Gastrocnemius medialis (tissue), 4 donors: ENCODE results near the gene STOX1. TPM values are rescaled to one million over a fixed set of nuclear protein-coding genes. Genes with fewer than 3 reads are reported as not detected.

Experiments
- ATAC-seq, 2 donors: fragments of 150-250 bp; one replicate each; pipeline ENCODE4 v1.9.1; 2016
- DNase-seq, 2 donors: peaks; one replicate each; pipeline ENCODE4 v3.0.0-alpha.2; 2019
- H3K27ac ChIP-seq, 4 donors: fragments of 200-600 bp; sonication (generic); 1 replicate in 1 of 4; 2 replicates in 3 of 4; pipeline ENCODE4 v1.5.1; 2016 to 2018; ENCODE audit warnings: mild to moderate bottlenecking in 2 of 4, moderate library complexity in 1 of 4
- H3K27me3 ChIP-seq, 3 donors: fragments of 200-600 bp; sonication (generic) in 2 of 3; 1 replicate in 1 of 3; 2 replicates in 2 of 3; pipeline versions ENCODE4 v1.5.1 to v1.6.0; 2016 to 2019; ENCODE audit warnings: mild to moderate bottlenecking in 1 of 3, moderate library complexity in 1 of 3
- H3K36me3 ChIP-seq, 2 donors: fragments of 200-600 bp; sonication (generic) in 1 of 2; one replicate each; pipeline ENCODE4 v1.5.1; 2017 to 2018
- H3K4me1 ChIP-seq, 2 donors: fragments of 200-600 bp; sonication (generic) in 1 of 2; one replicate each; pipeline ENCODE4 v1.5.1; 2016 to 2017; ENCODE audit warnings: mild to moderate bottlenecking in 2 of 2
- H3K4me3 ChIP-seq, 4 donors: fragments of 200-600 bp; sonication (generic) in 3 of 4; 1 replicate in 1 of 4; 2 replicates in 3 of 4; pipeline ENCODE4 v1.5.1; 2016 to 2019; ENCODE audit warnings: mild to moderate bottlenecking in 2 of 4
- H3K9me3 ChIP-seq, 3 donors: fragments of 200-600 bp; sonication (generic) in 2 of 3; 1 replicate in 1 of 3; 2 replicates in 2 of 3; pipeline ENCODE4 v1.5.1; 2016 to 2019
- CTCF ChIP-seq, 5 experiments: fragments of 450-650 bp in 3 of 5; fragments of 200-600 bp in 2 of 5; sonication (generic) in 2 of 5; IDR thresholded peaks in 4 of 5; conservative IDR thresholded peaks in 1 of 5; 1 replicate in 4 of 5; 2 replicates in 1 of 5; pipeline ENCODE4 v1.5.1; 2016 to 2019; ENCODE audit warnings: antibody characterized with exemption in 5 of 5, mild to moderate bottlenecking in 3 of 5, moderate library complexity in 3 of 5
- POLR2A ChIP-seq, 2 donors: fragments of 450-650 bp; IDR thresholded peaks; one replicate each; pipeline ENCODE4 v1.6.1; 2017; ENCODE audit warnings: antibody characterized with exemption in 2 of 2, mild to moderate bottlenecking in 2 of 2, moderate library complexity in 2 of 2
- in situ Hi-C, 4 donors: fragments of 200-750 bp; cut with MboI; loops; one replicate each; pipeline versions ENCODE4 v1.15.0 to v1.8.0; 2017; ENCODE audit warnings: low sequenced_read_pairs in 4 of 4
- intact Hi-C: fragments of 100-400 bp; cut with DNase I; formaldehyde crosslinking; loops from one replicate; pipeline ENCODE4 v1.15.1; 2023; ENCODE audit warnings: low total_unique reads
- total RNA-seq, 4 donors: library from RNA; depleted of rRNA; stranded (reverse); fragments of >200 nt; gene quantifications; one replicate each; pipeline versions ENCODE4 v1.1.0 to v1.2.3, GENCODE V29; 2016

The STOX1 gene
- total RNA-seq, 4 donors from 2014 or later, result 0.10 to 1.5 (median 1.1) TPM

GRCh38 chr10:68870061-68870460 is 42.7 kb downstream of the STOX1 start:
- Histone ChIP-seq H3K9me3 (no peaks in the 10 kb centered on the region), H3K4me3 (no peak overlapping the region), H3K4me1 (peaks cover 15 to 21% of the 10 kb centered on the region in 2 donors), H3K27me3 (no peaks in the 10 kb centered on the region), H3K27ac (peak overlapping the region; percentile 35 to 77 (median 59)), H3K36me3 (no peaks in the 10 kb centered on the region)
- in situ Hi-C loops (no loop called here), intact Hi-C loops (no loop called here)
- no peak for ATAC-seq
- no peak for DNase-seq
- TF ChIP-seq CTCF (IDR thresholded peaks at IDR 0.05 in 4 of 5, conservative IDR thresholded peaks at IDR 0.05 in 1 of 5) (no peak), POLR2A (IDR thresholded peaks at IDR 0.05) (no peak)

- TF ChIP-seq CTCF (IDR thresholded peaks at IDR 0.05 in 4 of 5, conservative IDR thresholded peaks at IDR 0.05 in 1 of 5) (no peak), POLR2A (IDR thresholded peaks at IDR 0.05) (no peak)
- DNase-seq (no peak), ATAC-seq (no peak)
- intact Hi-C loops, result no loop called here
- H3K4me1 ChIP-seq, result peaks cover 15 to 21% of the 10 kb centered on the region in 2 donors
- peak overlapping the region; percentile 35 to 77 (median 59) for H3K27ac ChIP-seq
- H3K9me3 ChIP-seq, result no peaks in the 10 kb centered on the region
- no peaks in the 10 kb centered on the region for H3K36me3 ChIP-seq
- H3K4me3 ChIP-seq, result no peak overlapping the region
- H3K27me3 ChIP-seq, result no peaks in the 10 kb centered on the region
- in situ Hi-C loops, result no loop called here
These were observed 43.3 kb downstream of the STOX1 start for GRCh38 chr10:68870545-68871104.

GRCh38 chr10:68871105-68871711 is 43.9 kb downstream of the STOX1 start:
- TF ChIP-seq CTCF (IDR thresholded peaks at IDR 0.05 in 4 of 5, conservative IDR thresholded peaks at IDR 0.05 in 1 of 5) (no peak), POLR2A (IDR thresholded peaks at IDR 0.05) (no peak)
- intact Hi-C loops, result no loop called here
- Histone ChIP-seq H3K4me1 (peaks cover 15 to 21% of the 10 kb centered on the region in 2 donors), H3K27me3 (no peaks in the 10 kb centered on the region), H3K27ac (peak overlapping the region; percentile 35 to 77 (median 59)), H3K9me3 (no peaks in the 10 kb centered on the region), H3K36me3 (no peaks in the 10 kb centered on the region), H3K4me3 (peak overlapping the region in 1 of 4 donors; percentile 3)
- in situ Hi-C loops, result no loop called here
- DNase-seq (no peak), ATAC-seq (peak; percentile 67 to 72)

GRCh38 chr10:68871731-68872342 is 44.5 kb downstream of the STOX1 start:
- Histone ChIP-seq H3K27ac (peak overlapping the region; percentile 35 to 77 (median 59)), H3K9me3 (no peaks in the 10 kb centered on the region), H3K27me3 (no peaks in the 10 kb centered on the region), H3K4me3 (peak overlapping the region in 3 of 4 donors; percentile 3 to 12 (median 5)), H3K4me1 (peaks cover 15 to 21% of the 10 kb centered on the region in 2 donors), H3K36me3 (no peaks in the 10 kb centered on the region)
- TF ChIP-seq CTCF (IDR thresholded peaks at IDR 0.05 in 4 of 5, conservative IDR thresholded peaks at IDR 0.05 in 1 of 5) (no peak), POLR2A (IDR thresholded peaks at IDR 0.05) (no peak)
- in situ Hi-C loops, result no loop called here
- ATAC-seq, result peak; percentile 41 to 76
- intact Hi-C loops, result no loop called here
- DNase-seq, result peak in 1 of 2 donors; percentile 10
